MM.1S (cell line): Measurements from ENCODE around the gene COL6A3.

Source experiments
- DNase-seq: peaks from one replicate; pipeline ENCODE4 v3.0.0-alpha.2; 2015
- H2AFZ ChIP-seq: fragments of 300-600 bp; sonication (generic); 2 replicates; pipeline ENCODE4 v1.6.0; 2016; ENCODE audit warnings: antibody characterized with exemption, low read length
- H3F3A ChIP-seq: fragments of 300-600 bp; sonication (generic); 2 replicates; pipeline ENCODE4 v1.6.1; 2016; ENCODE audit warnings: mild to moderate bottlenecking, antibody characterized with exemption, low read length, moderate library complexity, mixed read lengths; ENCODE audit not compliant: insufficient read depth
- H3K27ac ChIP-seq: fragments of 300-600 bp; sonication (generic); 2 replicates; pipeline ENCODE4 v1.5.1; 2016; ENCODE audit warnings: mild to moderate bottlenecking, low read length
- H3K27me3 ChIP-seq: fragments of 300-600 bp; sonication (generic); replicated peaks from 2 replicates; pipeline ENCODE4 v1.6.0; 2016; ENCODE audit warnings: low read length; ENCODE audit not compliant: insufficient read depth
- H3K36me3 ChIP-seq: fragments of 300-600 bp; sonication (generic); replicated peaks from 2 replicates; pipeline ENCODE4 v1.6.1; 2016; ENCODE audit warnings: mild to moderate bottlenecking, low read length, mixed read lengths; ENCODE audit not compliant: insufficient read depth
- H3K4me1 ChIP-seq: fragments of 300-600 bp; sonication (generic); 2 replicates; pipeline ENCODE4 v1.6.1; 2016; ENCODE audit warnings: low read length, mixed read lengths
- H3K4me2 ChIP-seq: fragments of 300-600 bp; sonication (generic); 2 replicates; pipeline ENCODE4 v1.6.0; 2016; ENCODE audit warnings: low read depth, low read length
- H3K4me3 ChIP-seq: fragments of 300-600 bp; sonication (generic); 2 replicates; pipeline ENCODE4 v1.5.1; 2016; ENCODE audit warnings: low read length, mixed read lengths
- H3K79me2 ChIP-seq: fragments of 300-600 bp; sonication (generic); 2 replicates; pipeline ENCODE4 v1.6.1; 2016; ENCODE audit warnings: mixed run types, low read length, mixed read lengths
- H3K9ac ChIP-seq: fragments of 300-600 bp; sonication (generic); 2 replicates; pipeline ENCODE4 v1.6.1; 2016; ENCODE audit warnings: low read length, mixed read lengths
- H3K9me2 ChIP-seq: fragments of 300-600 bp; sonication (generic); replicated peaks from 2 replicates; pipeline ENCODE4 v1.6.1; 2016; ENCODE audit warnings: mild to moderate bottlenecking, low read length, mixed read lengths; ENCODE audit not compliant: insufficient read depth
- H3K9me3 ChIP-seq: fragments of 300-600 bp; sonication (generic); replicated peaks from 2 replicates; pipeline ENCODE4 v1.6.1; 2016; ENCODE audit warnings: mild to moderate bottlenecking, low read length, mixed read lengths; ENCODE audit not compliant: insufficient read depth
- H4K20me1 ChIP-seq: fragments of 300-600 bp; sonication (generic); 2 replicates; pipeline ENCODE4 v1.6.1; 2016; ENCODE audit warnings: mild to moderate bottlenecking, low read length, moderate library complexity, mixed read lengths; ENCODE audit not compliant: insufficient read depth
- CTCF ChIP-seq: fragments of 300-600 bp; sonication (generic); IDR thresholded peaks from 2 replicates; pipeline ENCODE4 v1.5.1; 2016; ENCODE audit warnings: antibody characterized with exemption, low read length, mixed read lengths
- EZH2 ChIP-seq: fragments of 300-600 bp; sonication (generic); optimal IDR thresholded peaks from 2 replicates; pipeline ENCODE3; 2017; ENCODE audit warnings: low read depth, mild to moderate bottlenecking, antibody characterized with exemption, low read length, mixed read lengths
- EZH2phosphoT487 ChIP-seq: fragments of 300-600 bp; sonication (generic); IDR thresholded peaks from 2 replicates; pipeline ENCODE4 v1.6.1; 2018; ENCODE audit warnings: antibody characterized with exemption, low read length

The COL6A3 gene

GRCh38 chr2:237278568-237278967 is 135.4 kb downstream of the COL6A3 start:
- Histone ChIP-seq H3K9ac (no peak overlapping the region), H3K4me2 (no peak overlapping the region), H2AFZ (no peak overlapping the region), H3K27ac (no peak overlapping the region), H3K9me3 (no peaks in the 10 kb centered on the region), H3K36me3 (no peaks in the 10 kb centered on the region), H3K4me1 (no peaks in the 10 kb centered on the region), H3K27me3 (no peaks in the 10 kb centered on the region), H3F3A (no peaks in the 10 kb centered on the region), H4K20me1 (no peaks in the 10 kb centered on the region), H3K4me3 (no peak overlapping the region), H3K9me2 (no peaks in the 10 kb centered on the region), H3K79me2 (no peaks in the 10 kb centered on the region)
- TF ChIP-seq EZH2phosphoT487 (no peak), EZH2 (no peak), CTCF (no peak)
- DNase-seq, result no peak

GRCh38 chr2:237276716-237277490 is 137.1 kb downstream of the COL6A3 start:
- no peaks in the 10 kb centered on the region for H3K9me3 ChIP-seq
- H3K4me1 ChIP-seq, result no peaks in the 10 kb centered on the region
- no peak overlapping the region for H2AFZ ChIP-seq
- no peaks in the 10 kb centered on the region for H4K20me1 ChIP-seq
- no peak overlapping the region for H3K4me2 ChIP-seq
- TF ChIP-seq EZH2phosphoT487 (no peak), CTCF (no peak), EZH2 (no peak)
- no peak overlapping the region for H3K4me3 ChIP-seq
- DNase-seq, result no peak
- no peak overlapping the region for H3K27ac ChIP-seq
- H3K27me3 ChIP-seq, result no peaks in the 10 kb centered on the region
- H3K79me2 ChIP-seq, result no peaks in the 10 kb centered on the region
- H3K9me2 ChIP-seq, result no peaks in the 10 kb centered on the region
- H3K9ac ChIP-seq, result no peak overlapping the region
- no peaks in the 10 kb centered on the region for H3K36me3 ChIP-seq
- H3F3A ChIP-seq, result no peaks in the 10 kb centered on the region
